ENCODE measurements around the gene ARHGAP26.

GRCh38 chr5:142911775-142912174 lies 141.6 kb downstream of the ARHGAP26 start:
- TF ChIP-seq CTCF (IDR thresholded peaks at IDR 0.05; ENCODE audit: poor library complexity, severe bottlenecking): no peak
- TF ChIP-seq TAF1 (IDR thresholded peaks at IDR 0.05; ENCODE audit: low read depth): no peak
- TF ChIP-seq EZH2 (IDR thresholded peaks at IDR 0.05; ENCODE audit: borderline replicate concordance, insufficient read depth, low read length, poor library complexity, severe bottlenecking): no peak
- TF ChIP-seq POLR2AphosphoS5 (IDR thresholded peaks at IDR 0.05): no peak
- TF ChIP-seq EP300 (conservative IDR thresholded peaks at IDR 0.05; ENCODE audit: poor library complexity, severe bottlenecking): no peak
- no peak for TF ChIP-seq SMC3 (conservative IDR thresholded peaks at IDR 0.05; ENCODE audit: poor library complexity)
- TF ChIP-seq, protein P1, sequence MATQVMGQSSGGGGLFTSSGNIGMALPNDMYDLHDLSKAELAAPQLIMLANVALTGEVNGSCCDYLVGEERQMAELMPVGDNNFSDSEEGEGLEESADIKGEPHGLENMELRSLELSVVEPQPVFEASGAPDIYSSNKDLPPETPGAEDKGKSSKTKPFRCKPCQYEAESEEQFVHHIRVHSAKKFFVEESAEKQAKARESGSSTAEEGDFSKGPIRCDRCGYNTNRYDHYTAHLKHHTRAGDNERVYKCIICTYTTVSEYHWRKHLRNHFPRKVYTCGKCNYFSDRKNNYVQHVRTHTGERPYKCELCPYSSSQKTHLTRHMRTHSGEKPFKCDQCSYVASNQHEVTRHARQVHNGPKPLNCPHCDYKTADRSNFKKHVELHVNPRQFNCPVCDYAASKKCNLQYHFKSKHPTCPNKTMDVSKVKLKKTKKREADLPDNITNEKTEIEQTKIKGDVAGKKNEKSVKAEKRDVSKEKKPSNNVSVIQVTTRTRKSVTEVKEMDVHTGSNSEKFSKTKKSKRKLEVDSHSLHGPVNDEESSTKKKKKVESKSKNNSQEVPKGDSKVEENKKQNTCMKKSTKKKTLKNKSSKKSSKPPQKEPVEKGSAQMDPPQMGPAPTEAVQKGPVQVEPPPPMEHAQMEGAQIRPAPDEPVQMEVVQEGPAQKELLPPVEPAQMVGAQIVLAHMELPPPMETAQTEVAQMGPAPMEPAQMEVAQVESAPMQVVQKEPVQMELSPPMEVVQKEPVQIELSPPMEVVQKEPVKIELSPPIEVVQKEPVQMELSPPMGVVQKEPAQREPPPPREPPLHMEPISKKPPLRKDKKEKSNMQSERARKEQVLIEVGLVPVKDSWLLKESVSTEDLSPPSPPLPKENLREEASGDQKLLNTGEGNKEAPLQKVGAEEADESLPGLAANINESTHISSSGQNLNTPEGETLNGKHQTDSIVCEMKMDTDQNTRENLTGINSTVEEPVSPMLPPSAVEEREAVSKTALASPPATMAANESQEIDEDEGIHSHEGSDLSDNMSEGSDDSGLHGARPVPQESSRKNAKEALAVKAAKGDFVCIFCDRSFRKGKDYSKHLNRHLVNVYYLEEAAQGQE (IDR thresholded peaks at IDR 0.05; ENCODE audit: borderline replicate concordance): no peak
- TF ChIP-seq MXI1 (conservative IDR thresholded peaks at IDR 0.05; ENCODE audit: poor library complexity, severe bottlenecking): no peak
- TF ChIP-seq RAD21 (conservative IDR thresholded peaks at IDR 0.05): no peak
